Vagina (tissue), 2 donors: ENCODE data around the gene KIRREL3.

Experiments
- CTCF ChIP-seq, 3 experiments: fragments of 450-650 bp in 2 of 3; fragments of 200-600 bp in 1 of 3; sonication (generic) in 1 of 3; IDR thresholded peaks; one replicate each; pipeline ENCODE4 v1.5.1; 2017 to 2019; ENCODE audit warnings: antibody characterized with exemption in 3 of 3, mild to moderate bottlenecking in 2 of 3, moderate library complexity in 2 of 3
- POLR2AphosphoS5 ChIP-seq, 2 donors: sonication (generic); formaldehyde crosslinking; IDR thresholded peaks; one replicate each; pipeline ENCODE4 v1.9.0; 2017; ENCODE audit warnings: antibody characterized with exemption in 2 of 2, mild to moderate bottlenecking in 2 of 2, low read depth in 1 of 2; ENCODE audit not compliant: insufficient read depth in 1 of 2

GRCh38 chr11:126606484-126606883, 394.1 kb downstream of the KIRREL3 start:
- TF ChIP-seq CTCF (IDR thresholded peaks at IDR 0.05) (no peak), POLR2AphosphoS5 (IDR thresholded peaks at IDR 0.05; ENCODE audit: insufficient read depth in 1 of 2, low read depth in 1 of 2) (no peak)
